SU-DHL-6 (cell line): ENCODE results near the gene KIAA0586.

Experiments used
- EZH2phosphoT487 ChIP-seq: fragments of 200-600 bp; sonication (generic), shearing (Covaris generic); conservative IDR thresholded peaks from 2 replicates; pipeline ENCODE4 v1.6.1; 2018; ENCODE audit warnings: mild to moderate bottlenecking, antibody characterized with exemption, low read length, moderate library complexity, mixed read lengths
- TF ChIP-seq, protein P1 (sequence below): fragments of 200-600 bp; sonication (generic); IDR thresholded peaks from one replicate; pipeline ENCODE4 v1.5.1; 2017; ENCODE audit warnings: antibody characterized with exemption, mild to moderate bottlenecking, low read length, moderate library complexity; ENCODE audit not compliant: insufficient read depth, poor library complexity, severe bottlenecking

- TF ChIP-seq, protein P1, sequence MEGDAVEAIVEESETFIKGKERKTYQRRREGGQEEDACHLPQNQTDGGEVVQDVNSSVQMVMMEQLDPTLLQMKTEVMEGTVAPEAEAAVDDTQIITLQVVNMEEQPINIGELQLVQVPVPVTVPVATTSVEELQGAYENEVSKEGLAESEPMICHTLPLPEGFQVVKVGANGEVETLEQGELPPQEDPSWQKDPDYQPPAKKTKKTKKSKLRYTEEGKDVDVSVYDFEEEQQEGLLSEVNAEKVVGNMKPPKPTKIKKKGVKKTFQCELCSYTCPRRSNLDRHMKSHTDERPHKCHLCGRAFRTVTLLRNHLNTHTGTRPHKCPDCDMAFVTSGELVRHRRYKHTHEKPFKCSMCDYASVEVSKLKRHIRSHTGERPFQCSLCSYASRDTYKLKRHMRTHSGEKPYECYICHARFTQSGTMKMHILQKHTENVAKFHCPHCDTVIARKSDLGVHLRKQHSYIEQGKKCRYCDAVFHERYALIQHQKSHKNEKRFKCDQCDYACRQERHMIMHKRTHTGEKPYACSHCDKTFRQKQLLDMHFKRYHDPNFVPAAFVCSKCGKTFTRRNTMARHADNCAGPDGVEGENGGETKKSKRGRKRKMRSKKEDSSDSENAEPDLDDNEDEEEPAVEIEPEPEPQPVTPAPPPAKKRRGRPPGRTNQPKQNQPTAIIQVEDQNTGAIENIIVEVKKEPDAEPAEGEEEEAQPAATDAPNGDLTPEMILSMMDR, result no peak
- no peak for TF ChIP-seq EZH2phosphoT487
Observed at GRCh38 chr14:58563978-58564377, 136.5 kb downstream of the KIAA0586 start.
